ENCODE data around the gene VMP1.
A peak's percentile ranks its signal among the peaks of the same experiment; 100 is the strongest.

Gene VMP1

GRCh38 chr17:59707149-59707970 lies at the start of gene VMP1, which contains the start of gene PTRH2:
TSS of gene VMP1 (plus strand) at chr17:59707654. CDS start at chr17:59731447, 23,793 bp downstream.
TSS of gene PTRH2 (minus strand) at chr17:59707430. CDS start at chr17:59697978, 9,452 bp downstream.
- peak within 1 kb of the TSS; percentile 88 for H3K4me3 ChIP-seq (ENCODE audit: low read depth, low read length)
- TF ChIP-seq CTCF (IDR thresholded peaks at IDR 0.05; ENCODE audit: low read depth, low read length, missing control alignments) = no peak
- peak; percentile 98 for DNase-seq (ENCODE audit: low read depth)

- DNase-seq (ENCODE audit: low read depth) = no peak
- H3K4me3 ChIP-seq (ENCODE audit: low read depth, low read length) = no peak overlapping the region
- no peak for TF ChIP-seq CTCF (IDR thresholded peaks at IDR 0.05; ENCODE audit: low read depth, low read length, missing control alignments)
Measured at GRCh38 chr17:59666235-59666634, 41.2 kb upstream of the VMP1 start.

- DNase-seq (ENCODE audit: low read depth) = no peak
- TF ChIP-seq CTCF (IDR thresholded peaks at IDR 0.05; ENCODE audit: low read depth, low read length, missing control alignments) = no peak
- H3K4me3 ChIP-seq (ENCODE audit: low read depth, low read length) = no peak overlapping the region
Measured at GRCh38 chr17:59668816-59669215, 38.6 kb upstream of the VMP1 start.

- no peak for DNase-seq (ENCODE audit: low read depth)
- no peak overlapping the region for H3K4me3 ChIP-seq (ENCODE audit: low read depth, low read length)
- no peak for TF ChIP-seq CTCF (IDR thresholded peaks at IDR 0.05; ENCODE audit: low read depth, low read length, missing control alignments)
Measured at GRCh38 chr17:59669411-59669810, 38.0 kb upstream of the VMP1 start.

GRCh38 chr17:59669944-59670343 lies 37.5 kb upstream of the VMP1 start:
- TF ChIP-seq CTCF (IDR thresholded peaks at IDR 0.05; ENCODE audit: low read depth, low read length, missing control alignments) = no peak
- H3K4me3 ChIP-seq (ENCODE audit: low read depth, low read length) = no peak overlapping the region
- DNase-seq (ENCODE audit: low read depth) = no peak

GRCh38 chr17:59671386-59671785 lies 36.1 kb upstream of the VMP1 start:
- no peak overlapping the region for H3K4me3 ChIP-seq (ENCODE audit: low read depth, low read length)
- no peak for TF ChIP-seq CTCF (IDR thresholded peaks at IDR 0.05; ENCODE audit: low read depth, low read length, missing control alignments)
- DNase-seq (ENCODE audit: low read depth) = no peak

- no peak for TF ChIP-seq CTCF (IDR thresholded peaks at IDR 0.05; ENCODE audit: low read depth, low read length, missing control alignments)
- DNase-seq (ENCODE audit: low read depth) = no peak
Measured at GRCh38 chr17:59675231-59675630, 32.2 kb upstream of the VMP1 start.

More at GRCh38 chr17:59675231-59675630, 32.2 kb upstream of the VMP1 start:
- H3K4me3 ChIP-seq (ENCODE audit: low read depth, low read length) = no peak overlapping the region
